ENCODE data around the gene GAB4. TPM values are rescaled to one million over a fixed set of nuclear protein-coding genes. Genes with fewer than 3 reads are reported as not detected.
"Not testable (repeated sequence)": the region's sequence is repeated elsewhere in the genome, so short reads cannot be mapped to it uniquely, and the experiment has no call there.

Gene GAB4
- total RNA-seq, 2 experiments from 2014 or later: not detected

DNA sequence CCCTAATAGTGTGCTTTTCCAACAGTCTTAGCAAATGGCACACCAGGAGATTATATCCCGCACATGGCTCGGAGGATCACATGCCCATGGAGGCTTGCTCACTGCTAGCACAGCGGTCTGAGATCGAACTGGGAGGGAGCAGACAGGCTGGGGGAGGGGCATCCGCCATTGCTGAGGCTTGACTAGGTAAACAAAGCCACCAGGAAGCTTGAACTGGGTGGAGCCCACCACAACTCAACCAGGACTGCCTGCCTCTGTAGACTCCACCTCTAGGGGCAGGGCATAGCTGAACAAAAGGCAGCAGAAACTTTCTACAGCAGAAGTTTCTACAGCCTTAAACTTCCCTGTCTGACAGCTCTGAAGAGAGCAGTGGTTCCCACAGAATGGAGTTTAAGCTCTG, 16.4 kb upstream of the GAB4 start:
- H3K4me3 Mint-ChIP-seq; H3K4me1 Mint-ChIP-seq (ENCODE audit: low read depth); POLR2A ChIA-PET; H3K9me3 Mint-ChIP-seq (ENCODE audit: insufficient read depth); CTCF ChIA-PET; H3K36me3 Mint-ChIP-seq (ENCODE audit: low read depth); DNase-seq; ATAC-seq; H3K27ac Mint-ChIP-seq: not testable (repeated sequence)
- H3K27me3 Mint-ChIP-seq (ENCODE audit: low read depth): peaks cover 30% of the 10 kb centered on the region

DNA sequence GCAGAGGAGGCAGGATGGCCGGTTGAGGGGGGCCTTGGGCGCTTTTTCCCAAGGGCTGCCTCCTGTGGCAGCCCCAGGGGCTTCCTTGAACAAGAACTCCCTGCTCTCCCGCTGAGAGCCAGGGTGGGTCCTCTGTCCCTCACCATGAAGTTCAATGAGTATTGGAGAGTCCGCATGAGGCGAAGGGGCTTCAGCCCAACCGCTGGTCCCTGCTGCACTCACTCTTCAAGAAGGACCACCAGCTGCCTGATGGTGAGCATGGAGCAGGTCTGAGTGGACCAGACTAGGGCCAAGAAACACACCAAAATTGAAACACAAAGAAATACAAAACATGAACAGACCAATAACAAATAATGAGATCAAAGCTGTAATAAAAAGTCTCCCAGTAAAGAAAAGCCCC, 7.5 kb upstream of the GAB4 start:
- H3K9me3 Mint-ChIP-seq (ENCODE audit: insufficient read depth); POLR2A ChIA-PET: not testable (repeated sequence)
- peaks cover 14% of the 10 kb centered on the region for H3K27me3 Mint-ChIP-seq (ENCODE audit: low read depth)

GRCh38 chr22:17014101-17014440, 6.0 kb upstream of the GAB4 start:
- H3K27ac Mint-ChIP-seq; DNase-seq; ATAC-seq; POLR2A ChIA-PET; H3K36me3 Mint-ChIP-seq (ENCODE audit: low read depth); H3K27me3 Mint-ChIP-seq (ENCODE audit: low read depth); H3K9me3 Mint-ChIP-seq (ENCODE audit: insufficient read depth); H3K4me1 Mint-ChIP-seq (ENCODE audit: low read depth); CTCF ChIA-PET; H3K4me3 Mint-ChIP-seq: not testable (repeated sequence)

More for the DNA sequence above, 7.5 kb upstream of the GAB4 start:
- H3K27ac Mint-ChIP-seq; H3K4me3 Mint-ChIP-seq; DNase-seq; CTCF ChIA-PET; H3K36me3 Mint-ChIP-seq (ENCODE audit: low read depth); H3K4me1 Mint-ChIP-seq (ENCODE audit: low read depth); ATAC-seq: not testable (repeated sequence)

DNA sequence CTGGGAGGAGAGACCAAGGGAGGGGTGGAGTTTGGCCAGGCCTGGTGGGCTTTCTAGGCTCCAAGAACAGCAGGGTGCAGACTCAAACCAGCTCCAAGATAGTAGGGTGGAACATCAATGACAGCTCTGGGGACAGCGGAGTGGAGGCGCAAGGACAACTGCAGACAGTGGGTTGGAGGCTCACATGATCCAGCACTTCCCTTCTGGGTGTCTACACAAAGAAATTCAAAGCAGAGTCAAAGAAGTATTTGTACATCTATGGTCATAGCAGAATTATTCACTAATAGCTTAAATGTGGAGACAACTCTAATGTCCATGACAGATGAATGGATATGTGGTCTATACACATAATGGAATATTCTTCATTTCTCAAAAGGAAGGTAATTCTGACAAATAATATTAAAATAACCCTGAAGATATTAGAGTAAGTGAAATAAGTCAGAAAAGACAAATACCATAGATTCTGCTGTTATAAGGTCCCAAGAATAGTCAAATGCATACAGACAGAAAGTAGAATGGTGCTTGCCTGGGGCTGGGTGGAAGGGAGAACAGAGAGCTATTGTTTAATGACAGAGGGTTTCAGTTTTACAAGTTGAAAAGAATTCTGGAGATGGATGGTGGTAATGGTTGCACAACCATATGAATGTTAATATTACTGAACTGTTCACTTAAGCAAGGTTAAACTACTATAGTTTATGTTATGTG, 5.5 kb upstream of the GAB4 start:
- no peaks in the 10 kb centered on the region for H3K36me3 Mint-ChIP-seq (ENCODE audit: low read depth)
- ChIA-PET CTCF (no interaction called here), POLR2A (no interaction called here)
- ATAC-seq (no peak), DNase-seq (no peak)
- H3K9me3 Mint-ChIP-seq (ENCODE audit: insufficient read depth): no peaks in the 10 kb centered on the region
- H3K4me1 Mint-ChIP-seq (ENCODE audit: low read depth): no peaks in the 10 kb centered on the region
- H3K27ac Mint-ChIP-seq: no peak overlapping the region
- H3K4me3 Mint-ChIP-seq: no peak overlapping the region
- peaks cover 10% of the 10 kb centered on the region for H3K27me3 Mint-ChIP-seq (ENCODE audit: low read depth)

DNA sequence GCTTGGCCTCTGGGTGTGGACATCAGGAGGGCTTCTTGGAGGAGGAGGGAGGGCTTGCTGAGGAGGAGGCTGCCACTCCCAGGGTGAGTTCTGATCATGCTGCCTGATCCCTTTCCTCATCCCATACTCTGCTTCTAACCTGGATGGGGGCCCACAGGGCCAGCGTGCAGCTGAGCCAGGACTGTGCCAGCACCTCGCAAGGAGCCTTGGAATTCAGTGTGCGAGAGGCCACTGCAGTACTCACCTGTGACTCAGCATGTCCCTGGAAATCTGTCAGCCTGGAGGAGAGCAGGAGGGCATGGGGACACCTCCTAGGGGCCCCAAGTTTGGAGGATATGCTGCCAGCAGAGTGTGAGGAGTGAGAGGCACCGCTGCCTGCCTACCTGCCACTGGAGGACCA, 4.2 kb upstream of the GAB4 start:
- Mint-ChIP-seq H3K4me1 (ENCODE audit: low read depth) (no peaks in the 10 kb centered on the region), H3K9me3 (ENCODE audit: insufficient read depth) (no peaks in the 10 kb centered on the region), H3K4me3 (no peak overlapping the region), H3K27ac (no peak overlapping the region), H3K27me3 (ENCODE audit: low read depth) (peaks cover 12% of the 10 kb centered on the region), H3K36me3 (ENCODE audit: low read depth) (no peaks in the 10 kb centered on the region)
- DNase-seq (no peak), ATAC-seq (no peak)
- ChIA-PET POLR2A (no interaction called here), CTCF (no interaction called here)

DNA sequence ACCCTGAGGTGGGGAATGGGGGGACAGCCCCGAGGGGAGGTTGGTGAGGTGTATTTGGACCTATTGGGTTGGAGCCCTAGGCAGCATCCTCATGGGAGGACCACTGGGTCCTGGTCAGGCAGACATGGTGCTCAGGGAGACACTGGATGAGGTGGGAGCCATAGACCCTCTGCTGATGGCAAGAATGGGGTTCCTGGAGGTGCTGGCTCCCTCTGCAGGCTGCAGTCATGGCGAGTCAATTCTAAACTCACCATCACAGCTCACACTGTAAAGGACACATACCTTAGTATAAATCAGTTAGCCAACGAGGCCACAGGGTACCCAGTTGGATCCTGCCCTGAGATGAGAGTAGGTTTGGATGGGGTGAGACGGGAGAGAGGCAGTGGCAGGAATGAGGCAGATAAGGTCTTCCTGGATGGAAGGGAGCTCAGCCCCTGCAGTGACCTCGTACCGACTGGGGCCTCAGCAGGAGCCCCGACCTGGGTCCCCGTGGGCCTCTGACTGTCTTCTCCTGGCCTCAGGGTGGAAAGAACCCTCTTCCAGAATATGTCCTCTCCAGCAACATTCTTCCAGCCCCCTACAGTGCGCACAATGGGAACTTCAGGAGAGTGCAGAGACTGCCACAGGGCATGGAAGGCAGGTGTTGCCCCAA, 1.7 kb upstream of the GAB4 start:
- H3K27me3 Mint-ChIP-seq (ENCODE audit: low read depth): peaks cover 15% of the 10 kb centered on the region
- H3K4me3 Mint-ChIP-seq: no peak overlapping the region
- no peaks in the 10 kb centered on the region for H3K9me3 Mint-ChIP-seq (ENCODE audit: insufficient read depth)
- H3K27ac Mint-ChIP-seq: no peak overlapping the region
- no peaks in the 10 kb centered on the region for H3K36me3 Mint-ChIP-seq (ENCODE audit: low read depth)
- DNase-seq: no peak
- ATAC-seq: no peak
- POLR2A ChIA-PET: no interaction called here
- CTCF ChIA-PET: interaction anchor here (1.3 kb wide), 1 partner anchor 77 kb away, joined by 3 read pairs; no protein-coding TSS in a partner anchor
- no peaks in the 10 kb centered on the region for H3K4me1 Mint-ChIP-seq (ENCODE audit: low read depth)

GRCh38 chr22:17007257-17007656, 765 bp downstream of the GAB4 start:
- DNase-seq (no peak), ATAC-seq (no peak)
- Mint-ChIP-seq H3K9me3 (ENCODE audit: insufficient read depth) (no peaks in the 10 kb centered on the region), H3K27ac (no peak overlapping the region), H3K4me1 (ENCODE audit: low read depth) (no peaks in the 10 kb centered on the region), H3K27me3 (ENCODE audit: low read depth) (peaks cover 10% of the 10 kb centered on the region), H3K36me3 (ENCODE audit: low read depth) (no peaks in the 10 kb centered on the region), H3K4me3 (no peak overlapping the region)
- CTCF ChIA-PET: no interaction called here
- POLR2A ChIA-PET: no interaction called here

- H3K36me3 Mint-ChIP-seq (ENCODE audit: low read depth): no peaks in the 10 kb centered on the region
- H3K27ac Mint-ChIP-seq: no peak overlapping the region
- ATAC-seq: no peak
- H3K27me3 Mint-ChIP-seq (ENCODE audit: low read depth): no peaks in the 10 kb centered on the region
- no peaks in the 10 kb centered on the region for H3K4me1 Mint-ChIP-seq (ENCODE audit: low read depth)
- no peak for DNase-seq
- CTCF ChIA-PET: no interaction called here
- POLR2A ChIA-PET: no interaction called here
- no peak overlapping the region for H3K4me3 Mint-ChIP-seq
- no peaks in the 10 kb centered on the region for H3K9me3 Mint-ChIP-seq (ENCODE audit: insufficient read depth)
These were observed 18.1 kb downstream of the GAB4 start for GRCh38 chr22:16989915-16990314.

DNA sequence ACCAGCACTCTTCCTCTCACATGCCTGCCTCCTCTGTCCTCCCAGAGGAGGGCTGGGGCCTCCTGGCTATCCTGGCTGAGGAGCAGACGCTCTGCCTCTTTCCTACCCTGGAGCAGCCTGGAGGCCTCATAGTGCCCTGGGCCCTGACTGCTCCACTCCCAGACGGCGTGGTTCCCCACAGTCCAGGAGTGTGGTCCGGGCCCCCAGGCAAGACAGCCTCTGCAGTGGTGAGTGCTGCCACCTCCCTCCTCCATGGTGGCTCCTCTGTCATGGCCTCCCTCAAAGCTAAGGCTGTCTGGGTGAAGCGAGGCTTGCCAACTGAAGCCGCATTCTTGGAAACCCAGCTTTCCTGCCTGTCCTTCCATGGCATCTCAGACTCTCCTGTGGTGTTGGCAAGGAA, 19.8 kb downstream of the GAB4 start:
- Mint-ChIP-seq H3K4me3 (no peak overlapping the region), H3K4me1 (ENCODE audit: low read depth) (no peaks in the 10 kb centered on the region), H3K36me3 (ENCODE audit: low read depth) (no peaks in the 10 kb centered on the region), H3K9me3 (ENCODE audit: insufficient read depth) (peaks cover 8% of the 10 kb centered on the region), H3K27me3 (ENCODE audit: low read depth) (no peaks in the 10 kb centered on the region), H3K27ac (no peak overlapping the region)
- no peak for ATAC-seq
- CTCF ChIA-PET: no interaction called here
- POLR2A ChIA-PET: no interaction called here
- DNase-seq: no peak

- H3K9me3 Mint-ChIP-seq (ENCODE audit: insufficient read depth): peaks cover 10% of the 10 kb centered on the region
- CTCF ChIA-PET: interaction anchor here (1.5 kb wide), 1 partner anchor 70 kb away, joined by 3 read pairs; no protein-coding TSS in a partner anchor
- no peak overlapping the region for H3K4me3 Mint-ChIP-seq
- no peak overlapping the region for H3K27ac Mint-ChIP-seq
- H3K4me1 Mint-ChIP-seq (ENCODE audit: low read depth): no peaks in the 10 kb centered on the region
- POLR2A ChIA-PET: no interaction called here
- no peaks in the 10 kb centered on the region for H3K27me3 Mint-ChIP-seq (ENCODE audit: low read depth)
- ATAC-seq (no peak), DNase-seq (no peak)
- no peaks in the 10 kb centered on the region for H3K36me3 Mint-ChIP-seq (ENCODE audit: low read depth)
These were observed 20.2 kb downstream of the GAB4 start for GRCh38 chr22:16987822-16988221.

GRCh38 chr22:16975155-16975885, 32.7 kb downstream of the GAB4 start:
- Mint-ChIP-seq H3K9me3 (ENCODE audit: insufficient read depth) (no peaks in the 10 kb centered on the region), H3K27me3 (ENCODE audit: low read depth) (peaks cover 18% of the 10 kb centered on the region), H3K4me1 (ENCODE audit: low read depth) (peaks cover 5% of the 10 kb centered on the region), H3K4me3 (no peak overlapping the region), H3K27ac (no peak overlapping the region), H3K36me3 (ENCODE audit: low read depth) (no peaks in the 10 kb centered on the region)
- CTCF ChIA-PET: interaction anchor here (0.7 kb wide), 1 partner anchor 152 kb away, joined by 3 read pairs; no protein-coding TSS in a partner anchor
- POLR2A ChIA-PET: no interaction called here
- no peak for ATAC-seq
- no peak for DNase-seq

DNA sequence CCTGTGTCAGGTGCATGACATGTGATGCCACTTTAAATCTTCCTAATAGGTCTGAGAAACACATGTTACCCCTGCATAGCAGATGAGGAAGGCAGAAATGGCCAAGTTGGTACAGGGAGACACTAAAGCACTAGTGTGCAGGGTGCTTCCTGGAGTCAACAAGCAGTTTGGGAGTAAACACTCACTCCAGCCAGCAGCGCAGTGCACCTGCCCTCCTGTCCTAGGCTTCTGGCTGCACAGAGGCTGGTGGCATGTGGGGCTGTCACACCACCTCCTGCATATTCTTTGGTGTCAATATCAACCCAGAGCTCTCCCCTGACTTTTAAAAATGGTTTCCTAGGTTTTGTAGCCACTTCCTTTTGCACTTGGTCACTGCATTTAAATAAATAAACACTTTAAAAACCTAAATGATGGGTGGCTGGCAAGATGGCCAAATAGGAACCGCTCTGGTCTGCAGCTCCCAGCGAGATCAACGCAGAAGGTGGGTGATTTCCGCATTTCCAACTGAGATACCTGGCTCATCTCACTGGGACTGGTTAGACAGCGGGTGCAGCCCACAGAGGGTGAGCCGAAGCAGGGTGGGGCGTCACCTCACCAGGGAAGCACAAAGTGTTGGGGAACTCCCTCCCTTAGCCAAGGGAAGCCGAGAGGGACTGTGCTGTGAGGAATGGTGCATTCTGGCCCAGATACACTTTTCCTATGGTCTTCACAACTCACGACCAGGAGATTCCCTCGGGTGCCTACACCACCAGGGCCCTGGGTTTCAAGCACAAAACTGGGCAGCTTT, 33.5 kb downstream of the GAB4 start:
- no peaks in the 10 kb centered on the region for H3K9me3 Mint-ChIP-seq (ENCODE audit: insufficient read depth)
- no peak overlapping the region for H3K4me3 Mint-ChIP-seq
- peaks cover 16% of the 10 kb centered on the region for H3K27me3 Mint-ChIP-seq (ENCODE audit: low read depth)
- no peaks in the 10 kb centered on the region for H3K36me3 Mint-ChIP-seq (ENCODE audit: low read depth)
- no peak overlapping the region for H3K27ac Mint-ChIP-seq
- CTCF ChIA-PET: interaction anchor here (0.7 kb wide), 1 partner anchor 152 kb away, joined by 3 read pairs; no protein-coding TSS in a partner anchor
- POLR2A ChIA-PET: no interaction called here
- H3K4me1 Mint-ChIP-seq (ENCODE audit: low read depth): peaks cover 8% of the 10 kb centered on the region
- ATAC-seq (no peak), DNase-seq (no peak)
